K562 (cell line): ENCODE results near the gene PTPN11. TPM values are rescaled to one million over a fixed set of nuclear protein-coding genes. Genes with fewer than 3 reads are reported as not detected.

Source experiments
- ATAC-seq: fragments of 200-7000 bp; cut with Tn5 transposase; 3 replicates; pipeline ENCODE4 v1.9.1; 2020; ENCODE audit warnings: moderate library complexity
- BruUV-seq: library from RNA; stranded (reverse); fragments of 400-500 nt; replicated peaks from 2 replicates; lab custom pipeline; 2021; lab: Mats Ljungman, UMichigan
- CTCF ChIA-PET: fragments of 300-600 bp; formaldehyde crosslinking; extraction: SDS; loops from one replicate; lab custom pipeline; 2021; ENCODE audit warnings: low intra/inter-chr PET ratio; lab: Yijun Ruan, JAX
- POLR2A ChIA-PET: fragments of 300-600, 350-650 bp; sonication (Branson Sonifier 250); formaldehyde crosslinking; extraction: SDS; loops from one replicate; lab custom pipeline; 2021; ENCODE audit warnings: antibody characterized with exemption, inconsistent platforms; lab: Yijun Ruan, JAX
- DNase-seq, 4 experiments: peaks; one replicate each; pipeline versions ENCODE4 v3.0.0 to v3.0.0-alpha.2; 2011 to 2018; ENCODE audit warnings: low spot score in 3 of 4, mixed read lengths in 3 of 4; ENCODE audit errors: extremely low read depth in 1 of 4
- FAIRE-seq: peaks from 2 replicates; lab custom pipeline; 2011; peaks lifted over from hg19 to GRCh38; lab: Jason Lieb, UNC
- H2AFZ ChIP-seq: 2 replicates; pipeline ENCODE4 v1.6.0; 2011; ENCODE audit warnings: low read depth, low read length, control low read depth, inconsistent platforms
- H3K27ac ChIP-seq: fragments of 200-600 bp; 3 replicates; pipeline ENCODE4 v1.8.0; 2011; ENCODE audit warnings: low read depth, mild to moderate bottlenecking, control low read depth, inconsistent platforms, low read length, moderate library complexity, mixed read lengths; ENCODE audit errors: extremely low read depth
- H3K27me3 ChIP-seq, 2 experiments: fragments of 300-600 bp in 1 of 2; 2 replicates in 1 of 2; 3 replicates in 1 of 2; pipeline versions ENCODE4 v1.6.0 to v1.8.0; 2011; ENCODE audit warnings: inconsistent platforms in 2 of 2, low read length in 2 of 2, mild to moderate bottlenecking in 1 of 2, mixed read lengths in 1 of 2, moderate library complexity in 1 of 2; ENCODE audit not compliant: control insufficient read depth in 2 of 2, insufficient read depth in 2 of 2
- H3K36me3 ChIP-seq: fragments of 300-600 bp; 3 replicates; pipeline ENCODE4 v1.8.0; 2011; ENCODE audit warnings: mild to moderate bottlenecking, low read length, inconsistent platforms; ENCODE audit not compliant: control insufficient read depth, insufficient read depth
- H3K4me1 ChIP-seq, 2 experiments: fragments of 200-600 bp in 1 of 2; replicated peaks in 1 of 2; 2 replicates in 1 of 2; 3 replicates in 1 of 2; pipeline versions ENCODE4 v1.5.1 to v1.8.0; 2011; ENCODE audit warnings: inconsistent platforms in 2 of 2, low read length in 2 of 2, mild to moderate bottlenecking in 1 of 2, mixed read lengths in 1 of 2, moderate library complexity in 1 of 2; ENCODE audit not compliant: control insufficient read depth in 2 of 2, insufficient read depth in 2 of 2
- H3K4me2 ChIP-seq: 2 replicates; pipeline ENCODE4 v1.6.1; 2011; ENCODE audit warnings: low read length, control low read depth, inconsistent platforms, mixed read lengths; ENCODE audit not compliant: insufficient read depth
- H3K4me3 ChIP-seq: fragments of 200-600 bp; sonication (generic), shearing (Covaris generic); 2 replicates; pipeline ENCODE4 v1.5.1; 2016; ENCODE audit warnings: control low read depth, inconsistent platforms
- H3K79me2 ChIP-seq: fragments of 200-600 bp; 3 replicates; pipeline ENCODE4 v1.8.0; 2011; ENCODE audit warnings: low read length, inconsistent platforms; ENCODE audit not compliant: control insufficient read depth, insufficient read depth
- H3K9ac ChIP-seq, 2 experiments: 2 replicates each; pipeline versions ENCODE4 v1.6.0 to v1.6.1; 2011; ENCODE audit warnings: low read depth in 2 of 2, low read length in 2 of 2, control low read depth in 1 of 2, inconsistent platforms in 1 of 2, mild to moderate bottlenecking in 1 of 2, mixed read lengths in 1 of 2; ENCODE audit not compliant: insufficient read depth in 1 of 2
- H3K9me1 ChIP-seq: one replicate; pipeline ENCODE4 v1.6.0; 2011; ENCODE audit warnings: inconsistent platforms, mild to moderate bottlenecking, low read length, moderate library complexity; ENCODE audit not compliant: control insufficient read depth, insufficient read depth
- H3K9me3 ChIP-seq: replicated peaks from 2 replicates; pipeline ENCODE4 v1.5.1; 2011; ENCODE audit warnings: low read depth, low read length, inconsistent platforms; ENCODE audit not compliant: control insufficient read depth, insufficient read depth
- H4K20me1 ChIP-seq: replicated peaks from 2 replicates; pipeline ENCODE4 v1.6.1; 2011; ENCODE audit warnings: low read length, inconsistent platforms, mixed read lengths; ENCODE audit not compliant: control insufficient read depth, insufficient read depth
- ARID4B ChIP-seq: sonication (generic); formaldehyde crosslinking; IDR thresholded peaks from 2 replicates; pipeline ENCODE4 v1.8.0; 2022; ENCODE audit warnings: mild to moderate bottlenecking, missing genetic modification reagents
- ASH1L ChIP-seq: fragments of 450-650 bp; IDR thresholded peaks from 2 replicates; pipeline ENCODE4 v1.6.1; 2018; ENCODE audit warnings: borderline replicate concordance, mild to moderate bottlenecking, low read depth; ENCODE audit not compliant: partially characterized antibody
- DDX20 ChIP-seq: fragments of 450-650 bp; IDR thresholded peaks from 2 replicates; pipeline ENCODE4 v1.6.1; 2016; ENCODE audit warnings: missing genetic modification characterization, low read depth, mild to moderate bottlenecking, missing compliant biosample characterization, moderate library complexity
- ID3 ChIP-seq, 2 experiments: fragments of 250-450 bp in 1 of 2; fragments of 450-650 bp in 1 of 2; sonication (Bioruptor Pico) in 1 of 2; IDR thresholded peaks; 2 replicates each; pipeline versions ENCODE4 v1.6.1 to v1.8.0; 2016 to 2021; ENCODE audit warnings: mild to moderate bottlenecking in 2 of 2, moderate library complexity in 2 of 2, missing compliant biosample characterization in 1 of 2, missing genetic modification characterization in 1 of 2
- LARP7 ChIP-seq: fragments of 450-650 bp; IDR thresholded peaks from 2 replicates; pipeline ENCODE4 v1.6.1; 2016
- MCM3 ChIP-seq: fragments of 450-650 bp; IDR thresholded peaks from 2 replicates; pipeline ENCODE4 v1.6.1; 2016
- MEF2D ChIP-seq: conservative IDR thresholded peaks from 2 replicates; pipeline ENCODE4 v1.6.1; 2016; ENCODE audit warnings: low read depth, missing genetic modification characterization, missing compliant biosample characterization
- RBM25 ChIP-seq: fragments of 200-400 bp; formaldehyde crosslinking; IDR thresholded peaks from 2 replicates; pipeline ENCODE4 v1.6.1; 2018; ENCODE audit warnings: low read length, low read depth, moderate library complexity; ENCODE audit not compliant: severe bottlenecking
- TRIM24 ChIP-seq, 2 experiments: fragments of 450-650 bp; IDR thresholded peaks; 2 replicates each; pipeline ENCODE4 v1.6.1; 2016
- ZNF449 ChIP-seq: fragments of 250-450 bp; sonication (Bioruptor Pico); IDR thresholded peaks from 2 replicates; pipeline ENCODE4 v1.8.0; 2022; ENCODE audit warnings: moderate library complexity, mild to moderate bottlenecking, inconsistent platforms
- ZNF609 ChIP-seq: sonication (generic); formaldehyde crosslinking; IDR thresholded peaks from 2 replicates; pipeline ENCODE4 v1.8.1; 2023; ENCODE audit warnings: missing genetic modification reagents, mild to moderate bottlenecking, borderline replicate concordance
- WGBS: fragments of 100-300 bp; shearing (Covaris generic); methylation state at CpG from one replicate; pipeline ENCODE4 v1.1.6; 2016; ENCODE audit warnings: low coverage, mixed read lengths; ENCODE audit not compliant: insufficient coverage; ENCODE audit errors: missing lambda C conversion rate; 5-methylcytosine and 5-hydroxymethylcytosine counted together
- in situ Hi-C: fragments of 300-500 bp; cut with MboI; formaldehyde crosslinking; loops from 4 replicates; pipeline ENCODE4 v1.15.0; 2018; ENCODE audit warnings: inconsistent platforms, mixed read lengths
- intact Hi-C: fragments of 100-400 bp; cut with micrococcal nuclease; formaldehyde crosslinking; loops from 2 replicates; pipeline ENCODE4 v1.14.2; 2022
- polyA plus RNA-seq, 8 experiments: library from polyadenylated mRNA; depleted of rRNA in 4 of 8; stranded (reverse) in 5 of 8; unstranded in 3 of 8; fragments of >200 nt; fragmentation: Nextera tagmentation in 2 of 8; fragmentation: Illumina TruSeq in 1 of 8; extraction: Ambion mirVana in 2 of 8; extraction: Trizol in 1 of 8; gene quantifications; 2 replicates each; pipeline versions ENCODE4 v1.2.1 to v1.2.3, GENCODE V29; 2011 to 2014; ENCODE audit warnings: inconsistent platforms in 1 of 8, missing spikeins in 1 of 8
- total RNA-seq, 7 experiments: library from RNA; depleted of rRNA in 6 of 7; stranded (reverse); fragments of >200 nt in 6 of 7; fragmentation: Illumina TruSeq in 2 of 7; extraction: Trizol in 2 of 7; gene quantifications; 2 replicates each; pipeline versions ENCODE4 v1.2.1 to v1.2.3, GENCODE V29; 2011 to 2021; ENCODE audit warnings: low replicate concordance in 1 of 7

The PTPN11 gene
- total and polyA plus RNA-seq, 9 of the 15 experiments (the other 6 are each of a cell fraction or from before 2014, with no cell fraction given): 22.5 to 126 (median 79.7) TPM

GRCh38 chr12:112496496-112496895 is 77.7 kb downstream of the PTPN11 start:
- Histone ChIP-seq H3K4me3 (no peak overlapping the region), H3K9ac (no peak overlapping the region), H3K4me1 (no peaks in the 10 kb centered on the region), H3K36me3 (peaks cover 63% of the 10 kb centered on the region), H3K9me3 (no peaks in the 10 kb centered on the region), H4K20me1 (no peaks in the 10 kb centered on the region), H3K27me3 (no peaks in the 10 kb centered on the region), H2AFZ (no peak overlapping the region), H3K4me2 (no peak overlapping the region), H3K9me1 (no peaks in the 10 kb centered on the region), H3K79me2 (no peaks in the 10 kb centered on the region), H3K27ac (no peak overlapping the region)
- DNase-seq (no peak), ATAC-seq (no peak), FAIRE-seq (no peak)
- intact Hi-C loops (no loop called here), in situ Hi-C loops (no loop called here)
- POLR2A ChIA-PET: no interaction called here
- CTCF ChIA-PET: no interaction called here
- 91% methylated on average over 3 of the region's 3 CpGs for WGBS
- no TSS peak for BruUV-seq
- no peak for TF ChIP-seq MEF2D (tag)
- no peak for TF ChIP-seq ID3 (CRISPR knock-in tag; IDR thresholded peaks at IDR 0.05)
- no peak for TF ChIP-seq ID3 (tag; IDR thresholded peaks at IDR 0.05)
- no peak for TF ChIP-seq MCM3
- no peak for TF ChIP-seq DDX20 (tag)
- no peak for TF ChIP-seq LARP7
- TF ChIP-seq RBM25: no peak
- TF ChIP-seq TRIM24 (IDR thresholded peaks at IDR 0.05): no peak
- TF ChIP-seq ZNF449 (CRISPR knock-in tag): no peak
- no peak for TF ChIP-seq ARID4B (CRISPR knock-in tag)
- TF ChIP-seq ZNF609: no peak
- no peak for TF ChIP-seq ASH1L
